Liver (tissue), 9 donors: ENCODE data around the gene ADORA2B. TPM values are rescaled to one million over a fixed set of nuclear protein-coding genes. Genes with fewer than 3 reads are reported as not detected.

Experiments used
- DNase-seq: peaks from one replicate; pipeline ENCODE4 v3.0.0-alpha.2; 2017; ENCODE audit warnings: low spot score
- H3K27ac ChIP-seq, 2 donors: one replicate each; pipeline ENCODE4 v1.7.0; 2013; ENCODE audit warnings: inconsistent platforms in 2 of 2, low read length in 2 of 2, control low read depth in 1 of 2, low read depth in 1 of 2, mild to moderate bottlenecking in 1 of 2
- H3K27me3 ChIP-seq, 4 donors: one replicate each; pipeline versions ENCODE4 v1.6.1 to v1.7.0; 2013; ENCODE audit warnings: low read length in 3 of 4, inconsistent platforms in 1 of 4, mild to moderate bottlenecking in 1 of 4, moderate library complexity in 1 of 4; ENCODE audit not compliant: control insufficient read depth in 4 of 4, insufficient read depth in 4 of 4
- H3K36me3 ChIP-seq, 4 donors: one replicate each; pipeline versions ENCODE4 v1.6.1 to v1.7.0; 2013; ENCODE audit warnings: low read length in 3 of 4, mild to moderate bottlenecking in 3 of 4, low read depth in 1 of 4, moderate library complexity in 1 of 4; ENCODE audit not compliant: control insufficient read depth in 4 of 4, insufficient read depth in 3 of 4
- H3K4me1 ChIP-seq, 4 donors: one replicate each; pipeline versions ENCODE4 v1.6.1 to v1.7.0; 2013; ENCODE audit warnings: low read length in 3 of 4, mild to moderate bottlenecking in 3 of 4, moderate library complexity in 1 of 4; ENCODE audit not compliant: control insufficient read depth in 4 of 4, insufficient read depth in 4 of 4
- H3K4me3 ChIP-seq, 3 donors: one replicate each; pipeline versions ENCODE4 v1.6.1 to v1.7.0; 2013; ENCODE audit warnings: low read length in 3 of 3, control low read depth in 1 of 3, low read depth in 1 of 3, mild to moderate bottlenecking in 1 of 3
- H3K9ac ChIP-seq, 2 donors: one replicate each; pipeline ENCODE4 v1.7.0; 2013; ENCODE audit warnings: low read length in 2 of 2, mild to moderate bottlenecking in 2 of 2, moderate library complexity in 2 of 2, control low read depth in 1 of 2, low read depth in 1 of 2
- H3K9me3 ChIP-seq, 4 donors: one replicate each; pipeline versions ENCODE4 v1.6.1 to v1.7.0; 2013; ENCODE audit warnings: low read length in 3 of 4; ENCODE audit not compliant: control insufficient read depth in 4 of 4
- ATF3 ChIP-seq: IDR thresholded peaks from 2 replicates; pipeline ENCODE4 v1.6.1; 2016; ENCODE audit warnings: antibody characterized with exemption
- CTCF ChIP-seq: fragments of 150-350 bp; IDR thresholded peaks from 2 replicates; pipeline ENCODE4 v1.5.1; 2017; ENCODE audit warnings: improper control_type of control experiment, low read depth, low read length; ENCODE audit not compliant: missing input control
- EGR1 ChIP-seq, 2 donors: IDR thresholded peaks; 2 replicates each; pipeline ENCODE4 v1.6.1; 2016 to 2018; ENCODE audit warnings: antibody characterized with exemption in 2 of 2, low read depth in 2 of 2
- FOXA1 ChIP-seq: IDR thresholded peaks from 2 replicates; pipeline ENCODE4 v1.6.1; 2016; ENCODE audit warnings: antibody characterized with exemption
- FOXA2 ChIP-seq: IDR thresholded peaks from 2 replicates; pipeline ENCODE4 v1.6.1; 2016; ENCODE audit warnings: antibody characterized with exemption
- GABPA ChIP-seq, 2 donors: IDR thresholded peaks in 1 of 2; conservative IDR thresholded peaks in 1 of 2; 2 replicates each; pipeline ENCODE4 v1.6.1; 2016; ENCODE audit warnings: antibody characterized with exemption in 2 of 2, mild to moderate bottlenecking in 1 of 2, moderate library complexity in 1 of 2
- HNF4G ChIP-seq: IDR thresholded peaks from 2 replicates; pipeline ENCODE4 v1.6.1; 2016; ENCODE audit warnings: antibody characterized with exemption
- MAX ChIP-seq: IDR thresholded peaks from 2 replicates; pipeline ENCODE4 v1.6.1; 2016; ENCODE audit warnings: antibody characterized with exemption
- NR2F2 ChIP-seq: IDR thresholded peaks from 2 replicates; pipeline ENCODE4 v1.6.1; 2016; ENCODE audit warnings: antibody characterized with exemption
- RAD21 ChIP-seq, 2 donors: IDR thresholded peaks; 2 replicates each; pipeline ENCODE4 v1.6.1; 2016; ENCODE audit warnings: antibody characterized with exemption in 2 of 2, mild to moderate bottlenecking in 2 of 2
- RXRA ChIP-seq, 2 donors: IDR thresholded peaks; 2 replicates each; pipeline ENCODE4 v1.6.1; 2017 to 2018; ENCODE audit warnings: antibody characterized with exemption in 2 of 2, mild to moderate bottlenecking in 1 of 2
- SP1 ChIP-seq: IDR thresholded peaks from 2 replicates; pipeline ENCODE4 v1.6.1; 2018; ENCODE audit warnings: antibody characterized with exemption, mild to moderate bottlenecking
- TAF1 ChIP-seq: conservative IDR thresholded peaks from 2 replicates; pipeline ENCODE4 v1.6.1; 2016; ENCODE audit warnings: antibody characterized with exemption, mild to moderate bottlenecking
- YY1 ChIP-seq: IDR thresholded peaks from 2 replicates; pipeline ENCODE4 v1.6.1; 2016; ENCODE audit warnings: antibody characterized with exemption, mild to moderate bottlenecking
- WGBS: extraction: QIAGEN DNeasy Blood & Tissue Kit; methylation state at CpG from one replicate; pipeline ENCODE4 v1.1.7; 2013; 5-methylcytosine and 5-hydroxymethylcytosine counted together
- polyA plus RNA-seq, 2 donors: library from polyadenylated mRNA; stranded (reverse) in 1 of 2; unstranded in 1 of 2; fragments of 200-250 nt in 1 of 2; fragments of >200 nt in 1 of 2; fragmentation: Nextera tagmentation in 1 of 2; extraction: Ambion mirVana in 1 of 2; gene quantifications; one replicate each; pipeline versions ENCODE4 v1.2.1 to v1.2.3, GENCODE V29; 2013 to 2015
- total RNA-seq, 2 donors: library from RNA; depleted of rRNA; stranded (reverse); fragments of >200 nt; gene quantifications; one replicate each; pipeline ENCODE4 v1.2.3, GENCODE V29; 2014
- TF ChIP-seq, protein P1 (sequence below): IDR thresholded peaks from 2 replicates; pipeline ENCODE4 v1.6.1; 2016; ENCODE audit warnings: antibody characterized with exemption
- TF ChIP-seq, protein P2 (sequence below): IDR thresholded peaks from 2 replicates; pipeline ENCODE4 v1.6.1; 2016; ENCODE audit warnings: antibody characterized with exemption, mild to moderate bottlenecking
- donor health status: healthy.
- donor health status: healthy.
- donor health status: healthy.
- donor health status: healthy.
- donor health status: healthy.

ADORA2B gene
- total and polyA plus RNA-seq, 4 donors, result 0.24 to 3.3 (median 0.28) TPM

DNA sequence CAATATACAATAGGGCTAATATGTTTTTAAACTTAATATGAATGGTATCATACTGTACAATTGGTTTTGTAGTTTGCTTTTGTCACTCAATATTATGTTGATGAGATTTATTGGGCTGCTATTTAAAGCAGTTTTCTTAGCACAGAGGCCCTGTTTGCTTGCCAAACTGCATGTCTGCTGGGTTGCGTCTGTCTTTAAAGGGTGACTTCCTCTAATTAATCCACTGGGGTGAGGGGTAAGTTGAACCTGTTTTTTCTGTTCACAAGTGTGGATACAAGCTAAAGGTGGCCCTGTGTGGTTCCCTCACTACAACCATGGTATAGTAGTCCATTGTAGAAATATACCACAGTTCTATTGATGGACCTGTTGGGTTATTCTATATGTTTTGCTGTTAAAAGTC is 74.4 kb downstream of the ADORA2B start:
- WGBS, result 84% methylated on average over 1 of the region's 1 CpG
- H3K4me1 ChIP-seq, result peaks cover 0 to 2% (median 0%) of the 10 kb centered on the region in 4 donors
- no peak overlapping the region for H3K4me3 ChIP-seq
- H3K9ac ChIP-seq, result no peak overlapping the region
- no peaks in the 10 kb centered on the region for H3K27me3 ChIP-seq
- H3K9me3 ChIP-seq, result no peaks in the 10 kb centered on the region
- H3K27ac ChIP-seq, result no peak overlapping the region
- TF ChIP-seq, protein P1, sequence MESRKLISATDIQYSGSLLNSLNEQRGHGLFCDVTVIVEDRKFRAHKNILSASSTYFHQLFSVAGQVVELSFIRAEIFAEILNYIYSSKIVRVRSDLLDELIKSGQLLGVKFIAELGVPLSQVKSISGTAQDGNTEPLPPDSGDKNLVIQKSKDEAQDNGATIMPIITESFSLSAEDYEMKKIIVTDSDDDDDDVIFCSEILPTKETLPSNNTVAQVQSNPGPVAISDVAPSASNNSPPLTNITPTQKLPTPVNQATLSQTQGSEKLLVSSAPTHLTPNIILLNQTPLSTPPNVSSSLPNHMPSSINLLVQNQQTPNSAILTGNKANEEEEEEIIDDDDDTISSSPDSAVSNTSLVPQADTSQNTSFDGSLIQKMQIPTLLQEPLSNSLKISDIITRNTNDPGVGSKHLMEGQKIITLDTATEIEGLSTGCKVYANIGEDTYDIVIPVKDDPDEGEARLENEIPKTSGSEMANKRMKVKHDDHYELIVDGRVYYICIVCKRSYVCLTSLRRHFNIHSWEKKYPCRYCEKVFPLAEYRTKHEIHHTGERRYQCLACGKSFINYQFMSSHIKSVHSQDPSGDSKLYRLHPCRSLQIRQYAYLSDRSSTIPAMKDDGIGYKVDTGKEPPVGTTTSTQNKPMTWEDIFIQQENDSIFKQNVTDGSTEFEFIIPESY, result no peak
- TF ChIP-seq RXRA (IDR thresholded peaks at IDR 0.05) (no peak), SP1 (no peak), HNF4G (no peak), FOXA2 (no peak), EGR1 (IDR thresholded peaks at IDR 0.05; ENCODE audit: low read depth in 2 of 2) (no peak), ATF3 (no peak), RAD21 (IDR thresholded peaks at IDR 0.05) (no peak), GABPA (IDR thresholded peaks at IDR 0.05 in 1 of 2, conservative IDR thresholded peaks at IDR 0.05 in 1 of 2) (no peak), FOXA1 (no peak), YY1 (no peak), TAF1 (no peak), MAX (no peak), NR2F2 (no peak), CTCF (no peak)
- TF ChIP-seq, protein P2, sequence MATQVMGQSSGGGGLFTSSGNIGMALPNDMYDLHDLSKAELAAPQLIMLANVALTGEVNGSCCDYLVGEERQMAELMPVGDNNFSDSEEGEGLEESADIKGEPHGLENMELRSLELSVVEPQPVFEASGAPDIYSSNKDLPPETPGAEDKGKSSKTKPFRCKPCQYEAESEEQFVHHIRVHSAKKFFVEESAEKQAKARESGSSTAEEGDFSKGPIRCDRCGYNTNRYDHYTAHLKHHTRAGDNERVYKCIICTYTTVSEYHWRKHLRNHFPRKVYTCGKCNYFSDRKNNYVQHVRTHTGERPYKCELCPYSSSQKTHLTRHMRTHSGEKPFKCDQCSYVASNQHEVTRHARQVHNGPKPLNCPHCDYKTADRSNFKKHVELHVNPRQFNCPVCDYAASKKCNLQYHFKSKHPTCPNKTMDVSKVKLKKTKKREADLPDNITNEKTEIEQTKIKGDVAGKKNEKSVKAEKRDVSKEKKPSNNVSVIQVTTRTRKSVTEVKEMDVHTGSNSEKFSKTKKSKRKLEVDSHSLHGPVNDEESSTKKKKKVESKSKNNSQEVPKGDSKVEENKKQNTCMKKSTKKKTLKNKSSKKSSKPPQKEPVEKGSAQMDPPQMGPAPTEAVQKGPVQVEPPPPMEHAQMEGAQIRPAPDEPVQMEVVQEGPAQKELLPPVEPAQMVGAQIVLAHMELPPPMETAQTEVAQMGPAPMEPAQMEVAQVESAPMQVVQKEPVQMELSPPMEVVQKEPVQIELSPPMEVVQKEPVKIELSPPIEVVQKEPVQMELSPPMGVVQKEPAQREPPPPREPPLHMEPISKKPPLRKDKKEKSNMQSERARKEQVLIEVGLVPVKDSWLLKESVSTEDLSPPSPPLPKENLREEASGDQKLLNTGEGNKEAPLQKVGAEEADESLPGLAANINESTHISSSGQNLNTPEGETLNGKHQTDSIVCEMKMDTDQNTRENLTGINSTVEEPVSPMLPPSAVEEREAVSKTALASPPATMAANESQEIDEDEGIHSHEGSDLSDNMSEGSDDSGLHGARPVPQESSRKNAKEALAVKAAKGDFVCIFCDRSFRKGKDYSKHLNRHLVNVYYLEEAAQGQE, result no peak
- DNase-seq, result no peak
- H3K36me3 ChIP-seq, result peaks cover 0 to 14% (median 7%) of the 10 kb centered on the region in 4 donors

- Histone ChIP-seq H3K4me3 (no peak overlapping the region), H3K9ac (no peak overlapping the region), H3K36me3 (peaks cover 6 to 50% (median 45%) of the 10 kb centered on the region in 4 donors), H3K27me3 (no peaks in the 10 kb centered on the region), H3K9me3 (no peaks in the 10 kb centered on the region), H3K27ac (no peak overlapping the region), H3K4me1 (peaks cover 0 to 4% (median 0%) of the 10 kb centered on the region in 4 donors)
- WGBS, result 68% methylated on average over 4 of the region's 4 CpGs
- TF ChIP-seq RXRA (IDR thresholded peaks at IDR 0.05) (no peak), HNF4G (no peak), FOXA2 (no peak), YY1 (no peak), CTCF (no peak)
- TF ChIP-seq, protein P1, result no peak
- DNase-seq, result no peak
Observed at GRCh38 chr17:16023881-16024280, 79.0 kb downstream of the ADORA2B start.
